Tibial artery (tissue), 4 donors: ENCODE results near the gene IRX6.

Experiments used
- DNase-seq, 2 donors: peaks; one replicate each; pipeline ENCODE4 v3.0.0-alpha.2; 2019
- H3K27ac ChIP-seq, 2 donors: fragments of 200-600 bp; sonication (generic) in 1 of 2; 1 replicate in 1 of 2; 2 replicates in 1 of 2; pipeline ENCODE4 v1.5.1; 2018 to 2019; ENCODE audit warnings: mild to moderate bottlenecking in 1 of 2
- H3K27me3 ChIP-seq, 2 donors: fragments of 200-600 bp; sonication (generic) in 1 of 2; one replicate each; pipeline versions ENCODE4 v1.5.1 to v1.6.0; 2016 to 2019
- H3K36me3 ChIP-seq, 3 donors: fragments of 200-600 bp; sonication (generic) in 2 of 3; one replicate each; pipeline ENCODE4 v1.5.1; 2016 to 2019; ENCODE audit warnings: mild to moderate bottlenecking in 2 of 3
- H3K4me1 ChIP-seq, 4 donors: fragments of 200-600 bp; sonication (generic) in 2 of 4; 1 replicate in 3 of 4; 2 replicates in 1 of 4; pipeline ENCODE4 v1.5.1; 2016 to 2019
- H3K4me3 ChIP-seq, 2 donors: fragments of 200-600 bp; sonication (generic) in 1 of 2; 1 replicate in 1 of 2; 2 replicates in 1 of 2; pipeline ENCODE4 v1.5.1; 2018 to 2019; ENCODE audit warnings: mild to moderate bottlenecking in 2 of 2
- H3K9me3 ChIP-seq, 3 donors: fragments of 200-600 bp; sonication (generic) in 1 of 3; one replicate each; pipeline ENCODE4 v1.5.1; 2016 to 2019
- intact Hi-C: fragments of 100-400 bp; cut with DNase I; formaldehyde crosslinking; loops from one replicate; pipeline ENCODE4 v1.15.0; 2023; ENCODE audit warnings: low total_unique reads
- TF ChIP-seq, protein P1 (sequence below), 2 experiments: fragments of 200-600 bp in 1 of 2; fragments of 450-650 bp in 1 of 2; IDR thresholded peaks; one replicate each; pipeline ENCODE4 v1.5.1; 2017 to 2019; ENCODE audit warnings: antibody characterized with exemption in 2 of 2, mild to moderate bottlenecking in 1 of 2, moderate library complexity in 1 of 2

The IRX6 gene

DNA sequence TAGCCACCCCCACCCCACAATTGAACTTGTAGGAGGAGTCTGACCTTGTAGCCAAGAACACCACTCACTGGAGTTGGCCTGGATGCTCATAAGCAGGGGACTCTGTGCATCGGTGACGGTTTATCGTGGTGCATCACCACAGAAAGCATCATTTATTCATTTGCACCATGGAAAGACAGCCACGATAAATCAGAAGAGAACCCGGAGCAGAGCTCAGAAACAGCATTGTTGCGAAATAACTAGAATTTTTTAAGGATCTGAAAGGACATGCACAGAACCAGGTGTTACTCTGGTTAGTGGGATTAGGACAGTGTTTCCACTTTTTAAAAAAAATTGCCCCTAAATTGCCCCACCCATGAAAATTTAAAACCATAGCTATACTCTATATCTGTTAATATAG, 44.4 kb upstream of the IRX6 start:
- TF ChIP-seq, protein P1, sequence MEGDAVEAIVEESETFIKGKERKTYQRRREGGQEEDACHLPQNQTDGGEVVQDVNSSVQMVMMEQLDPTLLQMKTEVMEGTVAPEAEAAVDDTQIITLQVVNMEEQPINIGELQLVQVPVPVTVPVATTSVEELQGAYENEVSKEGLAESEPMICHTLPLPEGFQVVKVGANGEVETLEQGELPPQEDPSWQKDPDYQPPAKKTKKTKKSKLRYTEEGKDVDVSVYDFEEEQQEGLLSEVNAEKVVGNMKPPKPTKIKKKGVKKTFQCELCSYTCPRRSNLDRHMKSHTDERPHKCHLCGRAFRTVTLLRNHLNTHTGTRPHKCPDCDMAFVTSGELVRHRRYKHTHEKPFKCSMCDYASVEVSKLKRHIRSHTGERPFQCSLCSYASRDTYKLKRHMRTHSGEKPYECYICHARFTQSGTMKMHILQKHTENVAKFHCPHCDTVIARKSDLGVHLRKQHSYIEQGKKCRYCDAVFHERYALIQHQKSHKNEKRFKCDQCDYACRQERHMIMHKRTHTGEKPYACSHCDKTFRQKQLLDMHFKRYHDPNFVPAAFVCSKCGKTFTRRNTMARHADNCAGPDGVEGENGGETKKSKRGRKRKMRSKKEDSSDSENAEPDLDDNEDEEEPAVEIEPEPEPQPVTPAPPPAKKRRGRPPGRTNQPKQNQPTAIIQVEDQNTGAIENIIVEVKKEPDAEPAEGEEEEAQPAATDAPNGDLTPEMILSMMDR (IDR thresholded peaks at IDR 0.05) = no peak
- H3K4me3 ChIP-seq = no peak overlapping the region
- H3K4me1 ChIP-seq = no peaks in the 10 kb centered on the region
- no peak overlapping the region for H3K27ac ChIP-seq
- intact Hi-C loops = no loop called here
- H3K36me3 ChIP-seq = no peaks in the 10 kb centered on the region
- H3K9me3 ChIP-seq = no peaks in the 10 kb centered on the region
- DNase-seq = no peak
- H3K27me3 ChIP-seq = peaks cover 0 to 5% of the 10 kb centered on the region in 2 donors

DNA sequence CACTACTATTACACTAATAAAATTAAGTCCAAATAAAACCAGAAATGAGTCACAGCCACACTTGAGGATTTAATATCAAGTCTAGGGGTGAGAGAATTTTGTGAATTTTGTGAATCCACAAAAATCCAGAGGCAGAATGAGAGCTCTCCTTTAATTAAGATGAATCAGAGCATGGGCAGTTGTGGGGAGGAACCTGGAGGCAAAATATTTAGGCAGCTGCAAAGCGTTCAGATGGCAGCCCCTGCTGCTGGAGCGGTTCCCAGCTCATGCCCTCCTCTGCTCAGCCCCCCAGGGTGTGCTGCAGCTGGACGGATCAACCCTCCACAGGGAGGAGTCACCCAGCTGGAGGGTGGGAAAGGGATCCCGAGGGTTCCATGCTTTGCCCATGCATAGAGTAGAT, 43.4 kb upstream of the IRX6 start:
- intact Hi-C loops = no loop called here
- H3K9me3 ChIP-seq = no peaks in the 10 kb centered on the region
- H3K36me3 ChIP-seq = no peaks in the 10 kb centered on the region
- no peak for DNase-seq
- H3K4me3 ChIP-seq = no peak overlapping the region
- H3K27ac ChIP-seq = no peak overlapping the region
- TF ChIP-seq, protein P1 (IDR thresholded peaks at IDR 0.05) = no peak
- no peaks in the 10 kb centered on the region for H3K4me1 ChIP-seq
- peaks cover 0 to 5% of the 10 kb centered on the region in 2 donors for H3K27me3 ChIP-seq

DNA sequence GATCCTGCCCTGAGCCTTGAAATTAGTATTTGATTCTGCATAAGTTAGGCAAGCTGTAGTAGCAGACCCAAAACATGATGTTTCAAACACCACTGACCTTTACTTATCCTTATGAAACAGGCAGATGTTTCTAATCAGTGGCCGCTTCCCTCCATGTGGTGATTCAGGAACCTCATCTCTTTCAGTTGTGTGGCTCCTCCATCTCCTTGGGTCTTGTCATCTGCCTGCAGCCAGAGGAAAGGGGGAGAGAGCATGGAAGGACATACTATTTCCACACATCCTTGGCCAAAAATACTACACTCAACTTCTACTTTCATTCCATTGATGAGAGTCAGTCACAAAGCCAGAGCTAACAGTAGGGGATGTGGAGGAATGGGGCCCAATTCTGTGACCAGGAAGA, 41.6 kb upstream of the IRX6 start:
- TF ChIP-seq, protein P1 (IDR thresholded peaks at IDR 0.05) = no peak
- intact Hi-C loops = no loop called here
- no peaks in the 10 kb centered on the region for H3K36me3 ChIP-seq

DNA sequence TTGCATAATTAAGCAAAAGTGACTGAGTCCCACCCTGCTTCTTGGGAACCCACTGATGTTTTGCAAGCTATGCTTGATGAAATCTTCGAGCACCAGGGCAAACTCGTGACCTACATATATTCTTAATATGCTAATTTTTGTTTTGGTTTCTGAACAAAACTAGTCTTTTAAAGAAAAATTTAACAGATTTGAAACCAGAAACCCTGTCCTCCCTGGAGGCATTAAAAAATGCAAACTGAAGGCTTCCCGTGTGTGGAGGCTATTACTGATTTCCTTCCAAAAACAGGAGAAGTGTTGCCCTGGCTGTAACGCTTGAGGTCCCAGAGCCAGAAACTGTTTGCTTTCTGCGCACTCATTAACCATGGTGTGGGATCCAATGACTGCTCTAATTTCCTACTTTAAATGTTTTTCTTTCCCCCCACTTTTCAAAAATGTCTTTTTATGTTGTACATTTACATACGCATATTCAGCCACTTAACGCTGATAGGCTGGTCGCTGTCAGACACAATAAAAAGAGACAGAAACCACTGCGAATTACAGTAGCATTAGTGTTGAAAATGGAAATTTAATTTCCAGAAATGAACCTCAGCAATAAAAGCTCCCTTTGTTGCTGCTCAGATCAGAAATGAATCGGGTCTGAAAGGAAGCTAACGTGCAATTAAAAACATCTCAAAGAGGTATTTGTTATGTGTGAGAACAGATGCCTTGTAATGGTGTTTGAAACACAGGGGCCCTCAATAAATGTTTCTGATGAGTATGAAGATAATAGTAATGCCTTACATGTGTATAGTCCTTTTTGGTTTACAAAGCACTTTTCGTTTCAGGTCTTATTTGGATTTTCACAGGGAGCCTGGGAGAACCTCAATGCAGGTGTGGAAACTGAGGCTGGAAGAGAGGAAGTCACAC, 39.9 kb upstream of the IRX6 start:
- Histone ChIP-seq H3K27me3 (peaks cover 0 to 3% of the 10 kb centered on the region in 2 donors), H3K4me1 (no peaks in the 10 kb centered on the region), H3K36me3 (no peaks in the 10 kb centered on the region), H3K9me3 (peaks cover 0 to 10% (median 0%) of the 10 kb centered on the region in 3 donors), H3K4me3 (no peak overlapping the region), H3K27ac (no peak overlapping the region)
- TF ChIP-seq, protein P1 (IDR thresholded peaks at IDR 0.05) = no peak
- intact Hi-C loops = no loop called here
- no peak for DNase-seq

More for the DNA sequence above, 41.6 kb upstream of the IRX6 start:
- Histone ChIP-seq H3K27me3 (peaks cover 0 to 5% of the 10 kb centered on the region in 2 donors), H3K4me3 (no peak overlapping the region), H3K9me3 (peaks cover 0 to 1% (median 0%) of the 10 kb centered on the region in 3 donors), H3K4me1 (no peaks in the 10 kb centered on the region), H3K27ac (no peak overlapping the region)
- no peak for DNase-seq

DNA sequence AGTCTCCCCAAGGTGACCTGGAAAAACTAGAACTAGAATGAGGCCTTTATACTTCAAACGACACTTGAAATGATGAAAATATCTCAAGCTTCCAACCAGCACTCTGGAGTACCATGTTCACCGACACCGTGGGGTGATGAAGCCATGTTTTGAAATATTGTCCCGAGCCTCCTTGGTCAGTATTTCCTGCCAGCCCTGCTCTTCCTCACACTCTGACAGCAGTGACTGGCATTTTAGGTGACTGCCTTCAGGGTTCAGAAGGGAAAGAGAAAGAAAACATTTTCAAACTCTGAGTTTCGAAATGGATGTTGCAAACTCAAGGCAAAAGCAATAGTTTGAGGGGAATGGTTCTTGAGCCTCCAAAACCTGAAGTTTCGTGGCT, 39.3 kb upstream of the IRX6 start:
- Histone ChIP-seq H3K27ac (no peak overlapping the region), H3K4me1 (no peaks in the 10 kb centered on the region), H3K9me3 (peaks cover 0 to 16% (median 0%) of the 10 kb centered on the region in 3 donors), H3K4me3 (no peak overlapping the region), H3K27me3 (peaks cover 0 to 2% of the 10 kb centered on the region in 2 donors), H3K36me3 (no peaks in the 10 kb centered on the region)
- no peak for DNase-seq
- intact Hi-C loops = no loop called here
- TF ChIP-seq, protein P1 (IDR thresholded peaks at IDR 0.05) = no peak
